ENCODE measurements around the gene MTMR11. TPM values are rescaled to one million over a fixed set of nuclear protein-coding genes. Genes with fewer than 3 reads are reported as not detected.
A peak's percentile ranks its signal among the peaks of the same experiment; 100 is the strongest.

The MTMR11 gene
- total and polyA plus RNA-seq, 9 of the 15 experiments (the other 6 are each of a cell fraction or from before 2014, with no cell fraction given) = 0.09 to 1.6 (median 0.51) TPM

DNA sequence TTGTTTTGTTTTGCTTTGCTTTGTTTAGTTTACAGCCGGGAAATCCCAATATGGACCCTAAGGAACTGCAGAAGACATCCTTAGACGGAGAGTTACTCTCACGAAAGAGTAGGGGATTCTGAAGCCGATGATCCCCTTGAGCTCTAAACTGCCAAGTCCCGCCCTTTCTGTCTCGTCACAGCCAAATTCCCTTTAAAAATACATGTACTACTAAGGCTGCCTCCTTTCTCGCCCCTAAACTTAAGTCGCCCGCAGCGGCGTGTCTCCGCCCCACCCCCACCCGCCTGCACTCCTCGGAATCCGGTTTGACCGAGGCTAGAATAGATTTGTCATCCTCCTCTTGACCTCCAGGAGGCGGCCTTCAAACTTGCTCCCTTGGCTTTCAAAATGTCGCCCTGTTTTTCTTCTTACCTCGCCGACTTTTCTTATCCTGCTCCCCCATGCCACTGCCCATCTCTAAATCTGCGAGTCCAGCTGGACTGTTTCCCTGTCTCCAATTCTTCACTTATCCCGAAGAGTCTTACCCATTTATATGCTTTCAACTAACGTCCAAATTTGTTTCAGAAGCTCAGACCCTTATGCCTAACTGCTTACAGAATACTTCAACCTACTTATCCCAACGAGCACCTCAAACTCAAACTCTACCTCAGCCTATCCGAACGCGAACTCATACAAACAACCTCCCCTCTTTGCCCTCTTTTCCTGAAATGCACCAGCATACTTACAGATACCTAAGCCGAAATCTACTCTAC lies 48.3 kb downstream of the MTMR11 start (continued):
- TF ChIP-seq, protein P1, sequence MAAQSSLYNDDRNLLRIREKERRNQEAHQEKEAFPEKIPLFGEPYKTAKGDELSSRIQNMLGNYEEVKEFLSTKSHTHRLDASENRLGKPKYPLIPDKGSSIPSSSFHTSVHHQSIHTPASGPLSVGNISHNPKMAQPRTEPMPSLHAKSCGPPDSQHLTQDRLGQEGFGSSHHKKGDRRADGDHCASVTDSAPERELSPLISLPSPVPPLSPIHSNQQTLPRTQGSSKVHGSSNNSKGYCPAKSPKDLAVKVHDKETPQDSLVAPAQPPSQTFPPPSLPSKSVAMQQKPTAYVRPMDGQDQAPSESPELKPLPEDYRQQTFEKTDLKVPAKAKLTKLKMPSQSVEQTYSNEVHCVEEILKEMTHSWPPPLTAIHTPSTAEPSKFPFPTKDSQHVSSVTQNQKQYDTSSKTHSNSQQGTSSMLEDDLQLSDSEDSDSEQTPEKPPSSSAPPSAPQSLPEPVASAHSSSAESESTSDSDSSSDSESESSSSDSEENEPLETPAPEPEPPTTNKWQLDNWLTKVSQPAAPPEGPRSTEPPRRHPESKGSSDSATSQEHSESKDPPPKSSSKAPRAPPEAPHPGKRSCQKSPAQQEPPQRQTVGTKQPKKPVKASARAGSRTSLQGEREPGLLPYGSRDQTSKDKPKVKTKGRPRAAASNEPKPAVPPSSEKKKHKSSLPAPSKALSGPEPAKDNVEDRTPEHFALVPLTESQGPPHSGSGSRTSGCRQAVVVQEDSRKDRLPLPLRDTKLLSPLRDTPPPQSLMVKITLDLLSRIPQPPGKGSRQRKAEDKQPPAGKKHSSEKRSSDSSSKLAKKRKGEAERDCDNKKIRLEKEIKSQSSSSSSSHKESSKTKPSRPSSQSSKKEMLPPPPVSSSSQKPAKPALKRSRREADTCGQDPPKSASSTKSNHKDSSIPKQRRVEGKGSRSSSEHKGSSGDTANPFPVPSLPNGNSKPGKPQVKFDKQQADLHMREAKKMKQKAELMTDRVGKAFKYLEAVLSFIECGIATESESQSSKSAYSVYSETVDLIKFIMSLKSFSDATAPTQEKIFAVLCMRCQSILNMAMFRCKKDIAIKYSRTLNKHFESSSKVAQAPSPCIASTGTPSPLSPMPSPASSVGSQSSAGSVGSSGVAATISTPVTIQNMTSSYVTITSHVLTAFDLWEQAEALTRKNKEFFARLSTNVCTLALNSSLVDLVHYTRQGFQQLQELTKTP (IDR thresholded peaks at IDR 0.05; ENCODE audit: low read depth in 1 of 2, partially characterized antibody in 2 of 2) = peak; percentile 38 to 48
- TF ChIP-seq ZNF445 (CRISPR knock-in tag; IDR thresholded peaks at IDR 0.05; ENCODE audit: low read depth) (no peak), CCAR2 (IDR thresholded peaks at IDR 0.05; ENCODE audit: low read depth, low read length) (no peak), STAT5A (IDR thresholded peaks at IDR 0.05; ENCODE audit: borderline replicate concordance, low read length) (peak; percentile 22; the same call in 1 of the 2 replicates), ZFPM2 (CRISPR knock-in tag; IDR thresholded peaks at IDR 0.05) (peak; percentile 71; the same call in 1 of the 2 replicates), PTRF (tag; IDR thresholded peaks at IDR 0.05) (no peak), L3MBTL2 (IDR thresholded peaks at IDR 0.05) (peak; percentile 40; the same call in 1 of the 2 replicates), FOSL1 (tag; conservative IDR thresholded peaks at IDR 0.05) (peak; percentile 72), FOXP1 (CRISPR knock-in tag; IDR thresholded peaks at IDR 0.05) (peak; percentile 58; the same call in 1 of the 2 replicates), NR2C2 (CRISPR knock-in tag; IDR thresholded peaks at IDR 0.05) (no peak), NR2C2 (tag; IDR thresholded peaks at IDR 0.05) (peak; percentile 65), KDM5B (IDR thresholded peaks at IDR 0.05; ENCODE audit: insufficient replicate concordance, low read depth, low read length) (no peak), MCM2 (IDR thresholded peaks at IDR 0.05; ENCODE audit: low read depth) (no peak), MEF2D (tag; conservative IDR thresholded peaks at IDR 0.05; ENCODE audit: low read depth) (0 out of 2 replicates have a peak, but pooled peaks have one; percentile 32), BMI1 (IDR thresholded peaks at IDR 0.05; ENCODE audit: low read length) (no peak), ZNF384 (IDR thresholded peaks at IDR 0.05; ENCODE audit: low read depth, low read length) (peak; percentile 31; the same call in 1 of the 2 replicates), ZNF561 (CRISPR knock-in tag; conservative IDR thresholded peaks at IDR 0.05) (0 out of 2 replicates have a peak, but pooled peaks have one; percentile 20), CC2D1A (IDR thresholded peaks at IDR 0.05) (peak; percentile 78; the same call in 1 of the 2 replicates), MTA2 (IDR thresholded peaks at IDR 0.05; ENCODE audit: low read depth) (peak; percentile 10; the same call in 1 of the 2 replicates), KLF16 (IDR thresholded peaks at IDR 0.05) (peak; percentile 30; the same call in 1 of the 2 replicates), ZNF165 (CRISPR knock-in tag; IDR thresholded peaks at IDR 0.05; ENCODE audit: borderline replicate concordance) (no peak), MLLT1 (IDR thresholded peaks at IDR 0.05) (peak; percentile 83)
- TF ChIP-seq, protein P2, sequence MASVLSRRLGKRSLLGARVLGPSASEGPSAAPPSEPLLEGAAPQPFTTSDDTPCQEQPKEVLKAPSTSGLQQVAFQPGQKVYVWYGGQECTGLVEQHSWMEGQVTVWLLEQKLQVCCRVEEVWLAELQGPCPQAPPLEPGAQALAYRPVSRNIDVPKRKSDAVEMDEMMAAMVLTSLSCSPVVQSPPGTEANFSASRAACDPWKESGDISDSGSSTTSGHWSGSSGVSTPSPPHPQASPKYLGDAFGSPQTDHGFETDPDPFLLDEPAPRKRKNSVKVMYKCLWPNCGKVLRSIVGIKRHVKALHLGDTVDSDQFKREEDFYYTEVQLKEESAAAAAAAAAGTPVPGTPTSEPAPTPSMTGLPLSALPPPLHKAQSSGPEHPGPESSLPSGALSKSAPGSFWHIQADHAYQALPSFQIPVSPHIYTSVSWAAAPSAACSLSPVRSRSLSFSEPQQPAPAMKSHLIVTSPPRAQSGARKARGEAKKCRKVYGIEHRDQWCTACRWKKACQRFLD (CRISPR knock-in tag; IDR thresholded peaks at IDR 0.05) = 0 out of 2 replicates have a peak, but pooled peaks have one; percentile 27

Data from K562 (cell line).